ENCODE results near the gene ADH6. TPM values are rescaled to one million over a fixed set of nuclear protein-coding genes. Genes with fewer than 3 reads are reported as not detected.

The ADH6 gene
- total RNA-seq, 1 experiment from 2014 or later, result 0.18 TPM

GRCh38 chr4:99157478-99157935, 61.5 kb downstream of the ADH6 start:
- ChIA-PET CTCF (no interaction called here), POLR2A (no interaction called here)
- Histone ChIP-seq H3K4me3 (ENCODE audit: low read depth in 2 of 2, low read length in 2 of 2) (no peak overlapping the region), H3K9me3 (ENCODE audit: control insufficient read depth, insufficient read depth, low read depth, low read length) (no peaks in the 10 kb centered on the region), H3K4me1 (ENCODE audit: control insufficient read depth, insufficient read depth, low read length) (no peaks in the 10 kb centered on the region), H3K27ac (ENCODE audit: low read length) (no peak overlapping the region), H3K27me3 (ENCODE audit: control insufficient read depth, insufficient read depth, low read length) (no peaks in the 10 kb centered on the region), H3K36me3 (ENCODE audit: control insufficient read depth, insufficient read depth, low read length) (no peaks in the 10 kb centered on the region)
- BruUV-seq (replicated peaks), result no TSS peak
- intact Hi-C loops (cut with micrococcal nuclease; ENCODE audit: unreplicated experiment), result no loop called here
- DNase-seq (ENCODE audit: low read depth, low spot score) (no peak), ATAC-seq (no peak)
- in situ Hi-C loops (cut with HindIII; ENCODE audit: low pct_unique_long_range_greater_than_20kb, low sequenced_read_pairs), result no loop called here
- TF ChIP-seq SIN3A (IDR thresholded peaks at IDR 0.05; ENCODE audit: borderline replicate concordance, insufficient read depth, low read depth, low read length), result no peak
- TF ChIP-seq REST (IDR thresholded peaks at IDR 0.05; ENCODE audit: insufficient read depth in 1 of 2, low read depth in 2 of 2, low read length in 1 of 2), result no peak
- no peak for TF ChIP-seq POLR2AphosphoS5 (IDR thresholded peaks at IDR 0.05; ENCODE audit: low read depth, low read length)
- no peak for TF ChIP-seq TCF7L2 (IDR thresholded peaks at IDR 0.05; ENCODE audit: low read depth, low read length)
- TF ChIP-seq, protein P1, sequence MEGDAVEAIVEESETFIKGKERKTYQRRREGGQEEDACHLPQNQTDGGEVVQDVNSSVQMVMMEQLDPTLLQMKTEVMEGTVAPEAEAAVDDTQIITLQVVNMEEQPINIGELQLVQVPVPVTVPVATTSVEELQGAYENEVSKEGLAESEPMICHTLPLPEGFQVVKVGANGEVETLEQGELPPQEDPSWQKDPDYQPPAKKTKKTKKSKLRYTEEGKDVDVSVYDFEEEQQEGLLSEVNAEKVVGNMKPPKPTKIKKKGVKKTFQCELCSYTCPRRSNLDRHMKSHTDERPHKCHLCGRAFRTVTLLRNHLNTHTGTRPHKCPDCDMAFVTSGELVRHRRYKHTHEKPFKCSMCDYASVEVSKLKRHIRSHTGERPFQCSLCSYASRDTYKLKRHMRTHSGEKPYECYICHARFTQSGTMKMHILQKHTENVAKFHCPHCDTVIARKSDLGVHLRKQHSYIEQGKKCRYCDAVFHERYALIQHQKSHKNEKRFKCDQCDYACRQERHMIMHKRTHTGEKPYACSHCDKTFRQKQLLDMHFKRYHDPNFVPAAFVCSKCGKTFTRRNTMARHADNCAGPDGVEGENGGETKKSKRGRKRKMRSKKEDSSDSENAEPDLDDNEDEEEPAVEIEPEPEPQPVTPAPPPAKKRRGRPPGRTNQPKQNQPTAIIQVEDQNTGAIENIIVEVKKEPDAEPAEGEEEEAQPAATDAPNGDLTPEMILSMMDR (IDR thresholded peaks at IDR 0.05), result no peak

GRCh38 chr4:99156992-99157391, 62.1 kb downstream of the ADH6 start:
- CTCF ChIA-PET, result no interaction called here
- DNase-seq (ENCODE audit: low read depth, low spot score) (no peak), ATAC-seq (no peak)
- H3K4me3 ChIP-seq (ENCODE audit: low read depth in 2 of 2, low read length in 2 of 2), result no peak overlapping the region
- intact Hi-C loops (cut with micrococcal nuclease; ENCODE audit: unreplicated experiment) (no loop called here), in situ Hi-C loops (cut with HindIII; ENCODE audit: low pct_unique_long_range_greater_than_20kb, low sequenced_read_pairs) (no loop called here)
- H3K27me3 ChIP-seq (ENCODE audit: control insufficient read depth, insufficient read depth, low read length), result no peaks in the 10 kb centered on the region
- TF ChIP-seq TCF7L2 (IDR thresholded peaks at IDR 0.05; ENCODE audit: low read depth, low read length) (no peak), SIN3A (IDR thresholded peaks at IDR 0.05; ENCODE audit: borderline replicate concordance, insufficient read depth, low read depth, low read length) (no peak), POLR2AphosphoS5 (IDR thresholded peaks at IDR 0.05; ENCODE audit: low read depth, low read length) (no peak), REST (IDR thresholded peaks at IDR 0.05; ENCODE audit: insufficient read depth in 1 of 2, low read depth in 2 of 2, low read length in 1 of 2) (no peak)
- TF ChIP-seq, protein P1 (IDR thresholded peaks at IDR 0.05), result no peak
- no peaks in the 10 kb centered on the region for H3K4me1 ChIP-seq (ENCODE audit: control insufficient read depth, insufficient read depth, low read length)
- H3K36me3 ChIP-seq (ENCODE audit: control insufficient read depth, insufficient read depth, low read length), result no peaks in the 10 kb centered on the region
- POLR2A ChIA-PET, result interaction anchor here (0.7 kb wide), 1 partner anchor 12 kb away, joined by 5 read pairs; no protein-coding TSS in a partner anchor
- BruUV-seq (replicated peaks), result no TSS peak
- no peaks in the 10 kb centered on the region for H3K9me3 ChIP-seq (ENCODE audit: control insufficient read depth, insufficient read depth, low read depth, low read length)
- no peak overlapping the region for H3K27ac ChIP-seq (ENCODE audit: low read length)
